Fibroblast of gingiva (primary cell): ENCODE results near the gene B4GALT2.

Source experiments
- DNase-seq: peaks from one replicate; pipeline ENCODE4 v3.0.0-alpha.2; 2011; ENCODE audit warnings: low read depth

Gene B4GALT2

DNA sequence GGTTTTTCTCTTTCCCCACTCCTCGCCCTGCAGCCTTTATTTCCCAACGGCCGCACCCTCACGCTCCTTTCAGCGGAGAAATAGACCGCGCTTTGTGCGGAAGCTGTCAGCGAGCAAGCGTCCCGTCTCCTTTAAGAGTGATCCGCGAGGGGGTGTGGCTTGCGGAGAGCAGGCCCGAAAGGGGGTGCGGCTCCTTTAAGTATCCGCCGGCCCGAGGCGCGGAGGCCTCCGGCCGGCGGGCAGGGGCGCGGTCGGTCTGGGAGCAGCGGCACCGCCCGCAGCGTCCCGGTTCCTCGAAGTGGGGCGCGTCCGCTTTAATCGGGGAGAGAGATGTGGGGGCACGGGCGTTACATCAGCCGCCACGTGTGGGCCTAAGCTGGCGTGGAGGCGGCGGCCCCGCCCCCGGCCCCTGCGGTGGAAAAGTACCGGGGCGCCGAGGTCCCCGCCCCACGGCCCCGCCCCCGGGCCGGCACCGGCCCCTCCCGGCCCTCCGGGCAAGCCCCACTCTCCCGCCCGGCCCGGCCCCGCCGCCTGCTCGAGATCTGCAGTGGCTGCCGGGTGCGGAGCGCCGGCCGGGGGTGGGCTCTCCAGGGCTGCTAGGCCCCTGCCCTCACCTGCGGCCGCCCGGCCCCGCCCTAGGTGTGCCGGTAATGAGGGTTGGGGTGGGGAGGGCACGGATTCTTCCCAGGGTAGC is 51.0 kb downstream of the B4GALT2 start:
- peak; percentile 86 for DNase-seq

- DNase-seq = peak; percentile 24
Measured at GRCh38 chr1:44030605-44031251, 51.7 kb downstream of the B4GALT2 start.

DNA sequence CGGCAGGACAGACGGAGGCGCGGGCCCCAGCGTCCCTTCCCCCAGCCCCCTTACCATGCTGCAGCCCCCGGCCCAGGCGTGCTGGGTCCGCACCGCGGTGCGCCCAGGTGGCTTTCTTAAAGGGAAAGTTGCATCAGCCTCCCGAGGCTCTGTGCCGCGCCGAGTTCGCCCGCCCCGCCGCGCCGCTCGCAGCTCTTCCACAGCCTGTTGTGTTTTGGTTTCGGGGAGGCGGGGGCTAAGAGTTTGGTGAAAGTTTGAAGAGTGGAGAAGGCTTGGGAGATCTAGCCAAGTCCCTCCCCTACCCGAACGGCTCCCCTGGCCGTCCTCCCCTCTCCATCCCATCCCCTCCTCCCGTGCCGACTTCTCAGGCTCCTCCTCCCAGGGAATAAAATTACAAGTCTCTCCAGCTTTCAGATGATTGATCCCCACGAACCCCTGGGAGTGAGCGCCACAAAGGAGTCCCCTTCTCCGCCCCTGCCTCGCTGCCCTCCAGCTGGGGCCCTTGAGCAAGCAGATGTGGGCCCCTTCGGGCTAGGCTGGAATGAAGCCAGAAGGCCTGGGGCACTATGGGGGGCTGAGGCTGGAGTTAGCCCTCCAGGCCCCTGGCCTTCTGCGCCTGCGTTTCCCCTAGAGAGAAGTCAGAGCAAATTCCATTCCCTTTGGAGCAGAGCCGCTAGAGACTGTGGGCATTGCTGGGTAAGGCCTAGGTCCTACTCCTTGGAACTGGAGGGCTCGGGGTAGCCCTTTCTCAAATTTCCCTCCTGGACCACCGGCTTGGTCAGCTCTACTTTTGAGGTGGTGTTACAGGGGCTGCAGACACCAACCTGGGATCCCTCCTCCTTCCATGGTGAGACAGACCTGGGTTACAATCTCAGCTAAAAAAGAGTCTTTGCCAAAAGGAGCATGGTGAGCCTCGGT is 52.5 kb downstream of the B4GALT2 start, which contains the start of gene SLC6A9:
Gene SLC6A9 (minus strand): TSS at position 211 of the 918 bp plus-strand sequence. CDS start 7,185 bp downstream, outside the sequence.
- peak; percentile 78 for DNase-seq

DNA sequence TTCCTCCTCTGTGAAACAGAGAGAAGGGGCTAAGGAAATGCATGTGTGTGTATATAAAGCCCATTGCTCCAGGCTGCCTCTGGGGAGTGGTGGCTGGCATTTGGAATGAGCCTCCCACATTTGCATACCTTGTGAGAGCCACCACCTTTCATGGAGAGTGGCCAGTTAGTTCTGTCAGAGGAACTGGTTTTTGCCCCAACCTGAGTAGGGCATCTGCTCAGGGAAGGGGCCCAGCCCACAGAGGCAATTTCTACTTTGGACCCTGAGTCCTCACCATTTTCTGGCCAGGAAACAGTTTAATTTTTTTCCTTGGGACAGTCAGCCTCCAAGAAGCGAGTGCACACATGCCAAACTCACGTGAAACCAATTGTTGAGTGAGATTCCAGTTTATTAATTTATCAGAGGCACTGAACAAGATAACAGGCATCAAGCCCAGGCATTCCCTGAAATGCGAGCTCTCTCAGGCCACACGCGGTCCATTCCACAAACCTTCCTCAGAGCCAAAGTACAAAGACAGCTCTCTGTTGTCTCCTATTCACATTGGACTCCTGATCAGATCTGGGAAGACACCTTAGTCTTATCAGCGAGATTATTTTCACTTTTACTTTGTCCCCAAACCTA is 53.3 kb downstream of the B4GALT2 start:
- DNase-seq = no peak

DNA sequence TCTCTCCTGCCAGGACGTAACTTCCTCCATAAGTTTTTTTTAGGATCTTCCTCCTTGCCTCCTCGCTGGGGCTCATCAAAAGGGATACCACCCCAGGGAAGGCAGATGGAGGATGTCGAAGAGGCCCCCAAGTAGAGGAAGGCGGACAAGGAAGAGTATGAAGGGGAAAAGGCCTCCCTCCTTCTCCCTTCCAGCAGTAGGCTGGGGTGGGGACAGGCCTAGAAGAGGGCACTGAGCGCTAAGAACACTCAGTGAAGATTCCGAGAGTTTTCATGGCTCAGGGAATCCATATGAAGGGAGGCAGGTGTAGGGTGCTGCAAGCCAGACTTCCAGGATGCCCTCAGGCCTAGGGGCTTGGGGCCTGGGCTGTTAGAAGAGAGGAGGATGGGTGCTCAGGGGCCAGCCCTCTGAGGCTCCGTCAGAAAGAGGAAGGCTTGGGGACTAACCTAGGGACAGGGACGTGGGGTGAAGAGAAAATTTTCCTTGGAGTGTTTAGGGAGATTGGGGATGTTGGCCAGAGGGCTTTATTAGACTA is 54.1 kb downstream of the B4GALT2 start:
- DNase-seq = no peak

- no peak for DNase-seq
Measured at GRCh38 chr1:44033756-44034155, 54.7 kb downstream of the B4GALT2 start.

DNA sequence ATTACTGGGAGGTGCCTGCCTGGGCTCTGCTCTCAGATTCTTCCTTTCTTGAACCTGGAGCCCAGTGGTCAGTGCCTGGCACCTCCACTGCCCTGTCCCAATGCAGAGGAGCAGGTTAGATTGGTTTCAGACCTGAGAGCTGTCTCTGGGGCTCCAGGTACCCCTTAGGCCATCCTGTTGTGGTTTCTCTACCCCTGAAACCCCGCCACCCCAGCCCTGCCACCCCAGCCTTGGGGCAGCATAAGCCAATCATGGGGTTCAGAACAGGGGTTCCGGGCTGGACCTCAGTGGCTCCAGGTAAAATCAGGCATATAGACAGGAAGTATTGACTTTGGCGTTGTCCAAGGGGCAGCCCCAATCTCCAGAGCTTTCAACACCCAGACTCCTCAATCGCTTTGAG is 55.4 kb downstream of the B4GALT2 start:
- DNase-seq = no peak

DNA sequence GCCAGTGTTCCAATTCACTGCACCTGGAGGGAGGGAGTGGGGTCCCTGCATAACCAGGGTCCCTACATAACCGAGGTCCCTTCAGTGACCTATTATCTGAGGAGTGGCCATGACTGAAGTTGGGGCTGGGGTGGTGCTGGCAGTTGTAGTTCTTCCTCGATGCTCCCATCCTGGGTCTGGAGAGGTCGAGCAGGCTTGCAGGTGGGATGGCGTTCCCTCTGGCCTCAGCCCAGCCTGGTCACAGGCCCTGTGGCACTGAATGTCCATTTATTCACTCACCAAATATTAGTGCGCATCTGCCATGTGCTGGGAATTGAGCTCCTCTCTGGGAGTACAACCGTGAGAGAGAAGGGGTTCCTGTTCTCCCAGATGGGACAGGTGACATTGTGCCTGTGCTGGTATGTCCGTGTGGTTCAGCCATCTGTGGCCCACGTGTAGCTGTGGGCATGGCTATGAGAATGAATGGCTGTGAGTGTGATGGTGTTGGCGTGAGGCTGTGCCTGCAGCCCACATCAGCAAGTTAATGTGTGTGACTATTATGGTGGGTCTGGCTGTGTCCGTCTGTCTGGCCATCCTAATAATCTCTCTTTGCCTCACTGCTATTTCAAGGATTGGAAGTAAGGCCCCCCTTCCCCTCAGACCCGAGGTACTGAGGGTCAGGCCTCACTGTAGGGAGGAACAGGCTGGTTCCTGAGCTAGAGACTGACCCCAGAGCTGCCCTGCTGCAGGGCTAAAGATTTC is 56.1 kb downstream of the B4GALT2 start:
- DNase-seq = no peak

GRCh38 chr1:44035726-44036408 is 56.9 kb downstream of the B4GALT2 start:
- DNase-seq = no peak

DNA sequence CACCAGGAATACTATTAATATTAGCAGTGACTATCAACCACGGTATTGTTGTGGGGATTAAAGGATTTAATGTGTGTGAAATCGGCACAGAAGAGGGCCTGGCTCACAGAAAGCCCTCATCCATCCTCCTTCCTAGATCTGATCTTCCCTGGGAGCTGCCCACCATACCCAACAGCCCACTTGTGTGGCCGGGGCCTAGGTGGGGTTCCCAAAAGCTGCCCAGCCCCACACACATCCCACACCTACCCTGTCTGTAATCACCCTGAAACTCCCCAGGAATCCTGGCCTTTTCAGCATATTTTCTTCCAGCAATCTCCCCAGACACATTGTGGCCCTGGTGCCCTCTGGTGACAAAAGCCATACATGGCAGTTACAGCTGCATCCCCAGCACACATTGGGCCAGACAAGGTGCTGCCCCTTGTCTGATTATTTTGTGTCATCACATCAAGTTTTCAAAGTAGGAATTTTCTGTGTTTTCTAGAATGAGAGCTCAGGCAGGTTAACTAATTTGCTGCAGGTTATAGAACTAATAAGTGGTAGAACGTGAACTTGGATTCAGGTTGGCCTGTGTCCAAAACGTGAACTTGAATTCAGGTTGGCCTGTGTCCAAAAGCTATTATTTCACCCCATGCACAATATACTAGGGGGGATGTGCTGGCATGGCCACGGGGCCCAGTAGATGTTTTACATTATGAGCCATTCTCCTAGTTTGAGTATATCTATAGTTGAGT is 57.6 kb downstream of the B4GALT2 start:
- peak; percentile 60 for DNase-seq

DNA sequence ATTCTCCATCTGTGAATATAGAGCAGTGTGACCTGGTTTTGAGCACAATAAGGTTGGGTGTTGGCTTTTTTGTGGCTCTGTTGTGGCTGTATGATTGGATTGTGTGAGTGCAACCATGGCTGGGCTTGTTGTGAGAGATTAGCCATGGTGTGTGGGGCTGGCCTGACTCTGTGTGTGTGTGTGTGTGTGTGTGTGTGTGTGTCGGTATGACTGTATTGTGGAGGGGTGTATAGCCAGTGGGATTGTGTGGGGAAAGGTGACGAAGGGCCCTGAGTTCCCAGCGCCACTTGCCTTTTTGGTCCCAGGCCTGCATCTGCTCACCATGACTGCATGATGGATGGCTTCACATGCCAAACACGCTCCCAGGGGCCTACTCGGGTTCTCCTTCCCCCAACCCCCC is 58.1 kb downstream of the B4GALT2 start:
- no peak for DNase-seq

GRCh38 chr1:44038876-44039657 is 60.1 kb downstream of the B4GALT2 start:
- DNase-seq = peak; percentile 31

- DNase-seq = no peak
Measured at GRCh38 chr1:44040418-44040817, 61.4 kb downstream of the B4GALT2 start.
